Panc1 (cell line): ENCODE data around the gene PRUNE2. TPM values are rescaled to one million over a fixed set of nuclear protein-coding genes. Genes with fewer than 3 reads are reported as not detected.

Source experiments
- ATAC-seq: fragments of 200-7000 bp; cut with Tn5 transposase; 2 replicates; pipeline ENCODE4 v1.9.1; 2020; ENCODE audit warnings: mild to moderate bottlenecking, moderate library complexity
- BruUV-seq: library from RNA; stranded (reverse); fragments of 400-500 nt; replicated peaks from 2 replicates; lab custom pipeline; 2021; lab: Mats Ljungman, UMichigan
- CTCF ChIA-PET: fragments of 300-600 bp; sonication (Branson Sonifier 250); formaldehyde crosslinking; loops from one replicate; lab custom pipeline; 2022; ENCODE audit warnings: antibody characterized with exemption; lab: Charles Lee
- POLR2A ChIA-PET: fragments of 300-600 bp; sonication (Branson Sonifier 250); formaldehyde crosslinking; loops from one replicate; lab custom pipeline; 2022; ENCODE audit warnings: antibody characterized with exemption; lab: Charles Lee
- DNase-seq: peaks from one replicate; pipeline ENCODE4 v3.0.0-alpha.2; 2010; ENCODE audit warnings: low read depth, low spot score
- H3K27ac ChIP-seq: 2 replicates; pipeline ENCODE4 v1.5.1; 2011; ENCODE audit warnings: mild to moderate bottlenecking, low read length, inconsistent platforms
- H3K27me3 ChIP-seq: fragments of 200-500 bp; sonication (Bioruptor generic); 2 replicates; pipeline ENCODE4 v1.6.0; 2014; ENCODE audit warnings: low read length, inconsistent platforms; ENCODE audit not compliant: control insufficient read depth, insufficient read depth
- H3K36me3 ChIP-seq: fragments of 200-500 bp; sonication (Bioruptor generic); 2 replicates; pipeline ENCODE4 v1.5.1; 2014; ENCODE audit warnings: inconsistent platforms, mild to moderate bottlenecking, low read length, moderate library complexity; ENCODE audit not compliant: control insufficient read depth, insufficient read depth
- H3K4me1 ChIP-seq: 2 replicates; pipeline ENCODE4 v1.5.1; 2011; ENCODE audit warnings: inconsistent platforms, mild to moderate bottlenecking, low read length, moderate library complexity; ENCODE audit not compliant: control insufficient read depth, insufficient read depth
- H3K4me3 ChIP-seq, 2 experiments: 2 replicates each; pipeline ENCODE4 v1.5.1; 2011 to 2012; ENCODE audit warnings: low read depth in 2 of 2, low read length in 2 of 2, mild to moderate bottlenecking in 2 of 2, inconsistent platforms in 1 of 2, moderate library complexity in 1 of 2
- H3K9me3 ChIP-seq: fragments of 200-500 bp; sonication (Bioruptor generic); 2 replicates; pipeline ENCODE4 v1.5.1; 2014; ENCODE audit warnings: low read depth, mild to moderate bottlenecking, inconsistent platforms, low read length, moderate library complexity; ENCODE audit not compliant: control insufficient read depth, insufficient read depth
- CTCF ChIP-seq: fragments of 450-650 bp; IDR thresholded peaks from 2 replicates; pipeline ENCODE4 v1.5.1; 2017; ENCODE audit warnings: mild to moderate bottlenecking
- POLR2AphosphoS5 ChIP-seq: IDR thresholded peaks from 2 replicates; pipeline ENCODE4 v1.6.1; 2012; ENCODE audit warnings: mild to moderate bottlenecking, low read depth, low read length, moderate library complexity
- REST ChIP-seq, 2 experiments: IDR thresholded peaks; 2 replicates each; pipeline ENCODE4 v1.6.1; 2011 to 2012; ENCODE audit warnings: low read depth in 2 of 2, control low read depth in 1 of 2, low read length in 1 of 2, mild to moderate bottlenecking in 1 of 2, moderate library complexity in 1 of 2; ENCODE audit not compliant: insufficient read depth in 1 of 2
- SIN3A ChIP-seq: IDR thresholded peaks from 2 replicates; pipeline ENCODE4 v1.6.1; 2012; ENCODE audit warnings: low read depth, mild to moderate bottlenecking, low read length, moderate library complexity, borderline replicate concordance; ENCODE audit not compliant: insufficient read depth
- TCF7L2 ChIP-seq: IDR thresholded peaks from 2 replicates; pipeline ENCODE4 v1.6.1; 2011; ENCODE audit warnings: mild to moderate bottlenecking, low read depth, low read length, inconsistent platforms
- in situ Hi-C: cut with HindIII; loops from 2 replicates; pipeline ENCODE4 v1.10.0; 2016; ENCODE audit warnings: low sequenced_read_pairs, low pct_unique_long_range_greater_than_20kb
- intact Hi-C: fragments of 100-400 bp; cut with micrococcal nuclease; formaldehyde crosslinking; loops from one replicate; pipeline ENCODE4 v1.10.0; 2022; ENCODE audit not compliant: unreplicated experiment
- total RNA-seq: library from RNA; stranded (reverse); gene quantifications from one replicate; pipeline ENCODE4 v1.2.1, GENCODE V29; 2021; ENCODE audit not compliant: unreplicated experiment

PRUNE2 gene
- total RNA-seq, 1 experiment from 2014 or later, result 0.18 TPM

GRCh38 chr9:76592091-76592973 lies 313.6 kb downstream of the PRUNE2 start:
- Histone ChIP-seq H3K36me3 (no peaks in the 10 kb centered on the region), H3K9me3 (no peaks in the 10 kb centered on the region), H3K27ac (no peak overlapping the region), H3K4me1 (no peaks in the 10 kb centered on the region), H3K4me3 (no peak overlapping the region), H3K27me3 (no peaks in the 10 kb centered on the region)
- POLR2A ChIA-PET, result no interaction called here
- intact Hi-C loops (no loop called here), in situ Hi-C loops (no loop called here)
- BruUV-seq, result no TSS peak
- CTCF ChIA-PET, result no interaction called here
- DNase-seq (no peak), ATAC-seq (no peak)
- no peak for TF ChIP-seq TCF7L2
- TF ChIP-seq CTCF, result no peak
- no peak for TF ChIP-seq REST (IDR thresholded peaks at IDR 0.05; ENCODE audit: insufficient read depth in 1 of 2, low read depth in 2 of 2, low read length in 1 of 2)
- no peak for TF ChIP-seq SIN3A
- TF ChIP-seq POLR2AphosphoS5, result no peak

GRCh38 chr9:76591256-76591950 lies 314.5 kb downstream of the PRUNE2 start:
- ATAC-seq (no peak), DNase-seq (no peak)
- no peaks in the 10 kb centered on the region for H3K4me1 ChIP-seq
- H3K27ac ChIP-seq, result no peak overlapping the region
- CTCF ChIA-PET, result no interaction called here
- H3K36me3 ChIP-seq, result no peaks in the 10 kb centered on the region
- H3K9me3 ChIP-seq, result no peaks in the 10 kb centered on the region
- POLR2A ChIA-PET, result no interaction called here
- no TSS peak for BruUV-seq
- no peaks in the 10 kb centered on the region for H3K27me3 ChIP-seq
- no peak overlapping the region for H3K4me3 ChIP-seq
- TF ChIP-seq REST (IDR thresholded peaks at IDR 0.05; ENCODE audit: insufficient read depth in 1 of 2, low read depth in 2 of 2, low read length in 1 of 2), result no peak
- TF ChIP-seq POLR2AphosphoS5, result no peak
- no peak for TF ChIP-seq CTCF
- TF ChIP-seq TCF7L2, result no peak
- TF ChIP-seq SIN3A, result no peak
- in situ Hi-C loops (no loop called here), intact Hi-C loops (no loop called here)
